ENCODE results near the gene ZNF429.
A peak's percentile ranks its signal among the peaks of the same experiment; 100 is the strongest.
"Not testable (repeated sequence)": the region's sequence is repeated elsewhere in the genome, so short reads cannot be mapped to it uniquely, and the experiment has no call there.

ZNF429 gene

GRCh38 chr19:21505459-21506451 is at the start of gene ZNF429:
Gene ZNF429 (plus strand): TSS chr19:21505602. CDS start chr19:21505772, 170 bp downstream.
- DNase-seq = peak; percentile 98

- DNase-seq = peak; percentile 72
Measured at GRCh38 chr19:21460686-21461085, 44.7 kb upstream of the ZNF429 start.

- DNase-seq = no peak
Measured at GRCh38 chr19:21462540-21462939, 42.9 kb upstream of the ZNF429 start.

GRCh38 chr19:21463449-21464105 is 41.8 kb upstream of the ZNF429 start:
- DNase-seq = peak; percentile 80

- DNase-seq = no peak
Measured at GRCh38 chr19:21466627-21467026, 38.8 kb upstream of the ZNF429 start.

GRCh38 chr19:21468791-21469190 is 36.6 kb upstream of the ZNF429 start:
- DNase-seq = no peak

GRCh38 chr19:21472507-21472906 is 32.9 kb upstream of the ZNF429 start:
- no peak for DNase-seq

GRCh38 chr19:21474671-21475181 is 30.7 kb upstream of the ZNF429 start:
- peak; percentile 88 for DNase-seq

- DNase-seq = not testable (repeated sequence)
Measured at GRCh38 chr19:21482361-21482760, 23.0 kb upstream of the ZNF429 start.

GRCh38 chr19:21482863-21483276 is 22.5 kb upstream of the ZNF429 start:
- DNase-seq = peak; percentile 71

- peak; percentile 62 for DNase-seq
Measured at GRCh38 chr19:21483589-21484170, 21.7 kb upstream of the ZNF429 start.

GRCh38 chr19:21484631-21485030 is 20.8 kb upstream of the ZNF429 start:
- no peak for DNase-seq

GRCh38 chr19:21485926-21486325 is 19.5 kb upstream of the ZNF429 start:
- no peak for DNase-seq

GRCh38 chr19:21487969-21488368 is 17.4 kb upstream of the ZNF429 start:
- no peak for DNase-seq

GRCh38 chr19:21491146-21491545 is 14.3 kb upstream of the ZNF429 start:
- DNase-seq = no peak

GRCh38 chr19:21492947-21493906 is 12.2 kb upstream of the ZNF429 start:
- peak; percentile 9 for DNase-seq

- no peak for DNase-seq
Measured at GRCh38 chr19:21496876-21497275, 8.5 kb upstream of the ZNF429 start.

- DNase-seq = no peak
Measured at GRCh38 chr19:21498651-21499050, 6.8 kb upstream of the ZNF429 start.

- peak; percentile 24 for DNase-seq
Measured at GRCh38 chr19:21508198-21508597, 2.8 kb downstream of the ZNF429 start.

GRCh38 chr19:21511058-21511457 is 5.7 kb downstream of the ZNF429 start:
- not testable (repeated sequence) for DNase-seq

- not testable (repeated sequence) for DNase-seq
Measured at GRCh38 chr19:21512609-21513008, 7.2 kb downstream of the ZNF429 start.

GRCh38 chr19:21513651-21514050 is 8.2 kb downstream of the ZNF429 start:
- no peak for DNase-seq

Measured in hematopoietic multipotent progenitor cell treated with erythropoietin and hydrocortisone succinate and interleukin-3 and kit ligand, for 8 days (in vitro differentiated cells).